GM12878 (cell line): ENCODE data around the gene OR6B1. TPM values are rescaled to one million over a fixed set of nuclear protein-coding genes. Genes with fewer than 3 reads are reported as not detected.

ENCODE experiments used
- ATAC-seq: fragments of 200-7000 bp; cut with Tn5 transposase; 3 replicates; pipeline ENCODE4 v1.9.1; 2020; ENCODE audit warnings: mild to moderate bottlenecking, moderate library complexity
- BruUV-seq: library from RNA; stranded (reverse); fragments of 400-500 nt; replicated peaks from 2 replicates; lab custom pipeline; 2021; lab: Mats Ljungman, UMichigan
- CTCF ChIA-PET: fragments of 300-600 bp; sonication (Branson Sonifier 250); formaldehyde crosslinking; extraction: SDS; loops from one replicate; lab custom pipeline; 2021; ENCODE audit warnings: inconsistent platforms; lab: Yijun Ruan, JAX
- POLR2A ChIA-PET: fragments of 350-600 bp; formaldehyde crosslinking; extraction: SDS; loops from one replicate; lab custom pipeline; 2021; ENCODE audit warnings: inconsistent platforms; lab: Charles Lee
- RAD21 ChIA-PET: fragments of 300-600 bp; sonication (Branson Sonifier 250); formaldehyde crosslinking; loops from one replicate; lab custom pipeline; 2023; ENCODE audit warnings: antibody characterized with exemption; ENCODE audit not compliant: unreplicated experiment; lab: Charles Lee
- SMC1A ChIA-PET: fragments of 300-600 bp; sonication (Branson Sonifier 250); formaldehyde crosslinking; loops from one replicate; lab custom pipeline; 2023; ENCODE audit not compliant: unreplicated experiment, uncharacterized antibody; lab: Charles Lee
- DNase-seq: peaks from one replicate; pipeline ENCODE4 v3.0.0-alpha.2; 2011; ENCODE audit warnings: low read depth, low spot score
- FAIRE-seq: peaks from 3 replicates; lab custom pipeline; 2011; peaks lifted over from hg19 to GRCh38; lab: Jason Lieb, UNC
- H2AFZ ChIP-seq: 2 replicates; pipeline ENCODE4 v1.6.0; 2011; ENCODE audit warnings: low read depth, low read length, control low read depth; ENCODE audit not compliant: control insufficient read depth
- H3K27ac ChIP-seq: 2 replicates; pipeline ENCODE4 v1.5.1; 2011; ENCODE audit warnings: control low read depth; ENCODE audit not compliant: control insufficient read depth, insufficient read depth
- H3K27me3 ChIP-seq, 2 experiments: replicated peaks in 1 of 2; 2 replicates each; pipeline versions ENCODE4 v1.6.0 to v1.6.1; 2011; ENCODE audit warnings: low read length in 1 of 2; ENCODE audit not compliant: control insufficient read depth in 2 of 2, insufficient read depth in 2 of 2
- H3K36me3 ChIP-seq, 2 experiments: 2 replicates each; pipeline ENCODE4 v1.5.1; 2011; ENCODE audit warnings: low read length in 1 of 2; ENCODE audit not compliant: control insufficient read depth in 2 of 2, insufficient read depth in 2 of 2
- H3K4me1 ChIP-seq: 2 replicates; pipeline ENCODE4 v1.6.1; 2011; ENCODE audit warnings: mild to moderate bottlenecking, low read length, moderate library complexity, mixed read lengths; ENCODE audit not compliant: control insufficient read depth, insufficient read depth
- H3K4me2 ChIP-seq: 2 replicates; pipeline ENCODE4 v1.6.0; 2011; ENCODE audit warnings: control low read depth; ENCODE audit not compliant: control insufficient read depth, insufficient read depth
- H3K4me3 ChIP-seq: fragments of 200-600 bp; sonication (generic); 2 replicates; pipeline ENCODE4 v1.5.1; 2016
- H3K79me2 ChIP-seq: 2 replicates; pipeline ENCODE4 v1.6.0; 2011; ENCODE audit warnings: low read length; ENCODE audit not compliant: control insufficient read depth, insufficient read depth
- H3K9ac ChIP-seq: 2 replicates; pipeline ENCODE4 v1.8.0; 2011; ENCODE audit warnings: low read length, control low read depth, mixed read lengths; ENCODE audit not compliant: control insufficient read depth, insufficient read depth
- H3K9me3 ChIP-seq: replicated peaks from 3 replicates; pipeline ENCODE4 v1.5.1; 2011; ENCODE audit warnings: mild to moderate bottlenecking, low read length; ENCODE audit not compliant: control insufficient read depth, insufficient read depth
- H4K20me1 ChIP-seq: 2 replicates; pipeline ENCODE4 v1.6.0; 2011; ENCODE audit not compliant: control insufficient read depth, insufficient read depth
- E4F1 ChIP-seq: fragments of 450-650 bp; IDR thresholded peaks from 2 replicates; pipeline ENCODE4 v1.6.1; 2018; ENCODE audit warnings: borderline replicate concordance, mild to moderate bottlenecking; ENCODE audit not compliant: partially characterized antibody
- EGR1 ChIP-seq, 2 experiments: IDR thresholded peaks; 1 replicate in 1 of 2; 2 replicates in 1 of 2; pipeline ENCODE4 v1.6.1; 2011 to 2012; ENCODE audit warnings: low read depth in 2 of 2, low read length in 2 of 2, borderline replicate concordance in 1 of 2, mild to moderate bottlenecking in 1 of 2, moderate library complexity in 1 of 2
- JUNB ChIP-seq: IDR thresholded peaks from 2 replicates; pipeline ENCODE4 v1.6.1; 2016; ENCODE audit warnings: antibody characterized with exemption, mild to moderate bottlenecking
- SIX5 ChIP-seq: IDR thresholded peaks from 2 replicates; pipeline ENCODE4 v1.6.1; 2011; ENCODE audit warnings: mild to moderate bottlenecking, low read depth, low read length, moderate library complexity; ENCODE audit not compliant: severe bottlenecking
- STAT1 ChIP-seq: fragments of 450-650 bp; conservative IDR thresholded peaks from 2 replicates; pipeline ENCODE4 v1.6.1; 2014; ENCODE audit warnings: antibody characterized with exemption, mild to moderate bottlenecking
- TCF12 ChIP-seq: IDR thresholded peaks from 2 replicates; pipeline ENCODE4 v1.6.1; 2011; ENCODE audit warnings: low read depth, mild to moderate bottlenecking, low read length
- ZBED1 ChIP-seq: IDR thresholded peaks from 2 replicates; pipeline ENCODE4 v1.6.1; 2016; ENCODE audit warnings: borderline replicate concordance
- WGBS: methylation state at CpG from one replicate; pipeline ENCODE4 v1.1.6; 2016; ENCODE audit warnings: low lambda C conversion rate; ENCODE audit not compliant: insufficient replicate concordance, insufficient coverage; ENCODE audit errors: missing lambda C conversion rate; 5-methylcytosine and 5-hydroxymethylcytosine counted together
- in situ Hi-C: fragments of 300-500 bp; cut with MboI; formaldehyde crosslinking; loops from 9 replicates; pipeline ENCODE4 v1.14.3; 2018; ENCODE audit warnings: mixed read lengths
- intact Hi-C: fragments of 100-400 bp; cut with micrococcal nuclease; formaldehyde crosslinking; loops from one replicate; pipeline ENCODE4 v1.14.2; 2022; ENCODE audit not compliant: unreplicated experiment
- polyA plus RNA-seq, 11 experiments: library from polyadenylated mRNA; depleted of rRNA in 4 of 11; unstranded in 6 of 11; stranded (reverse) in 5 of 11; fragments of >200 nt; fragmentation: Nextera tagmentation in 4 of 11; fragmentation: Illumina TruSeq in 1 of 11; extraction: Ambion mirVana in 4 of 11; extraction: Trizol in 1 of 11; gene quantifications; 1 replicate in 1 of 11; 2 replicates in 10 of 11; pipeline versions ENCODE4 v1.2.1 to v1.2.3, GENCODE V29; 2011 to 2016; ENCODE audit warnings: inconsistent platforms in 2 of 11, missing spikeins in 2 of 11, low read depth in 1 of 11
- total RNA-seq, 4 experiments: library from RNA; depleted of rRNA in 3 of 4; stranded (reverse); fragments of >200 nt in 3 of 4; fragmentation: Illumina TruSeq in 1 of 4; extraction: Trizol in 1 of 4; gene quantifications; 2 replicates each; pipeline versions ENCODE4 v1.2.1 to v1.2.3, GENCODE V29; 2013 to 2021
- TF ChIP-seq, protein P1 (sequence below): fragments of 450-650 bp; IDR thresholded peaks from 2 replicates; pipeline ENCODE4 v1.6.1; 2017; ENCODE audit warnings: mild to moderate bottlenecking, moderate library complexity

Gene OR6B1
- total and polyA plus RNA-seq, 10 of the 15 experiments (the other 5 are each of a cell fraction or from before 2014, with no cell fraction given), result not detected

- no peaks in the 10 kb centered on the region; a peak in 1 of 4 replicates for H3K27me3 ChIP-seq
- H3K4me2 ChIP-seq, result no peak overlapping the region
- no TSS peak for BruUV-seq
- no peaks in the 10 kb centered on the region for H3K79me2 ChIP-seq
- no peak overlapping the region for H3K4me3 ChIP-seq
- ChIA-PET POLR2A (no interaction called here), SMC1A (no interaction called here), CTCF (no interaction called here), RAD21 (no interaction called here)
- ATAC-seq, result no peak
- H3K9ac ChIP-seq, result no peak overlapping the region
- DNase-seq, result no peak
- in situ Hi-C loops (no loop called here), intact Hi-C loops (no loop called here)
- TF ChIP-seq JUNB, result no peak
- TF ChIP-seq ZBED1, result no peak
- TF ChIP-seq, protein P1, sequence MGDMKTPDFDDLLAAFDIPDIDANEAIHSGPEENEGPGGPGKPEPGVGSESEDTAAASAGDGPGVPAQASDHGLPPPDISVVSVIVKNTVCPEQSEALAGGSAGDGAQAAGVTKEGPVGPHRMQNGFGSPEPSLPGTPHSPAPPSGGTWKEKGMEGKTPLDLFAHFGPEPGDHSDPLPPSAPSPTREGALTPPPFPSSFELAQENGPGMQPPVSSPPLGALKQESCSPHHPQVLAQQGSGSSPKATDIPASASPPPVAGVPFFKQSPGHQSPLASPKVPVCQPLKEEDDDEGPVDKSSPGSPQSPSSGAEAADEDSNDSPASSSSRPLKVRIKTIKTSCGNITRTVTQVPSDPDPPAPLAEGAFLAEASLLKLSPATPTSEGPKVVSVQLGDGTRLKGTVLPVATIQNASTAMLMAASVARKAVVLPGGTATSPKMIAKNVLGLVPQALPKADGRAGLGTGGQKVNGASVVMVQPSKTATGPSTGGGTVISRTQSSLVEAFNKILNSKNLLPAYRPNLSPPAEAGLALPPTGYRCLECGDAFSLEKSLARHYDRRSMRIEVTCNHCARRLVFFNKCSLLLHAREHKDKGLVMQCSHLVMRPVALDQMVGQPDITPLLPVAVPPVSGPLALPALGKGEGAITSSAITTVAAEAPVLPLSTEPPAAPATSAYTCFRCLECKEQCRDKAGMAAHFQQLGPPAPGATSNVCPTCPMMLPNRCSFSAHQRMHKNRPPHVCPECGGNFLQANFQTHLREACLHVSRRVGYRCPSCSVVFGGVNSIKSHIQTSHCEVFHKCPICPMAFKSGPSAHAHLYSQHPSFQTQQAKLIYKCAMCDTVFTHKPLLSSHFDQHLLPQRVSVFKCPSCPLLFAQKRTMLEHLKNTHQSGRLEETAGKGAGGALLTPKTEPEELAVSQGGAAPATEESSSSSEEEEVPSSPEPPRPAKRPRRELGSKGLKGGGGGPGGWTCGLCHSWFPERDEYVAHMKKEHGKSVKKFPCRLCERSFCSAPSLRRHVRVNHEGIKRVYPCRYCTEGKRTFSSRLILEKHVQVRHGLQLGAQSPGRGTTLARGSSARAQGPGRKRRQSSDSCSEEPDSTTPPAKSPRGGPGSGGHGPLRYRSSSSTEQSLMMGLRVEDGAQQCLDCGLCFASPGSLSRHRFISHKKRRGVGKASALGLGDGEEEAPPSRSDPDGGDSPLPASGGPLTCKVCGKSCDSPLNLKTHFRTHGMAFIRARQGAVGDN, result no peak
- no peaks in the 10 kb centered on the region for H3K36me3 ChIP-seq
- H4K20me1 ChIP-seq, result no peaks in the 10 kb centered on the region
- no peaks in the 10 kb centered on the region for H3K9me3 ChIP-seq
- no peak for FAIRE-seq
- no peak overlapping the region for H3K27ac ChIP-seq
- no peak overlapping the region for H2AFZ ChIP-seq
- no peaks in the 10 kb centered on the region for H3K4me1 ChIP-seq
- 31% methylated on average over 3 of the region's 3 CpGs for WGBS
Observed at GRCh38 chr7:143953421-143953820, 46.7 kb upstream of the OR6B1 start.

- no peaks in the 10 kb centered on the region for H3K36me3 ChIP-seq
- intact Hi-C loops (no loop called here), in situ Hi-C loops (no loop called here)
- H3K4me3 ChIP-seq, result no peak overlapping the region
- FAIRE-seq (no peak), DNase-seq (no peak), ATAC-seq (no peak)
- no peaks in the 10 kb centered on the region for H3K79me2 ChIP-seq
- no peak overlapping the region for H3K9ac ChIP-seq
- no TSS peak for BruUV-seq
- H4K20me1 ChIP-seq, result no peaks in the 10 kb centered on the region
- TF ChIP-seq TCF12 (no peak), E4F1 (no peak), EGR1 (IDR thresholded peaks at IDR 0.05; ENCODE audit: borderline replicate concordance in 1 of 2, low read depth in 2 of 2, low read length in 2 of 2) (no peak), SIX5 (no peak), STAT1 (no peak)
- no peak overlapping the region for H2AFZ ChIP-seq
- 48% methylated on average over 2 of the region's 2 CpGs for WGBS
- ChIA-PET POLR2A (no interaction called here), RAD21 (no interaction called here), SMC1A (no interaction called here), CTCF (no interaction called here)
- H3K4me1 ChIP-seq, result no peaks in the 10 kb centered on the region
- H3K9me3 ChIP-seq, result no peaks in the 10 kb centered on the region
- no peaks in the 10 kb centered on the region; a peak in 1 of 4 replicates for H3K27me3 ChIP-seq
- no peak overlapping the region for H3K4me2 ChIP-seq
- H3K27ac ChIP-seq, result no peak overlapping the region
Observed at GRCh38 chr7:143954135-143954534, 46.0 kb upstream of the OR6B1 start.
